WTC11 (cell line): ENCODE results near the gene FBN2. TPM values are rescaled to one million over a fixed set of nuclear protein-coding genes. Genes with fewer than 3 reads are reported as not detected.

Experiments used
- ATAC-seq: fragments of 200-7000 bp; cut with Tn5 transposase; 2 replicates; pipeline ENCODE4 v1.10.0; 2021; ENCODE audit warnings: mild to moderate bottlenecking, moderate library complexity
- CTCF ChIA-PET: fragments of 300-600 bp; sonication (Branson Sonifier 250); formaldehyde crosslinking; loops from one replicate; lab custom pipeline; 2021; ENCODE audit warnings: antibody characterized with exemption; lab: Charles Lee
- POLR2A ChIA-PET: fragments of 350-600 bp; sonication (Branson Sonifier 250); formaldehyde crosslinking; loops from one replicate; lab custom pipeline; 2021; ENCODE audit warnings: antibody characterized with exemption; lab: Charles Lee
- DNase-seq: peaks from one replicate; pipeline ENCODE4 v3.0.0; 2021; ENCODE audit warnings: low spot score
- H3K27ac Mint-ChIP-seq: 2 replicates; pipeline ENCODE4 v1.8.0; 2021; ENCODE audit warnings: mixed read lengths
- H3K27me3 Mint-ChIP-seq: 2 replicates; pipeline ENCODE4 v1.8.0; 2021; ENCODE audit warnings: low read depth, mild to moderate bottlenecking, moderate library complexity, mixed read lengths
- H3K36me3 Mint-ChIP-seq: 2 replicates; pipeline ENCODE4 v1.8.0; 2021; ENCODE audit warnings: mixed read lengths
- H3K4me1 Mint-ChIP-seq: 2 replicates; pipeline ENCODE4 v1.8.0; 2022; ENCODE audit warnings: mixed read lengths
- H3K4me3 Mint-ChIP-seq: 2 replicates; pipeline ENCODE4 v1.8.0; 2021; ENCODE audit warnings: mild to moderate bottlenecking, moderate library complexity, mixed read lengths
- H3K9me3 Mint-ChIP-seq: 2 replicates; pipeline ENCODE4 v1.8.0; 2021; ENCODE audit warnings: mixed read lengths
- CBFB ChIP-seq: sonication (generic); formaldehyde crosslinking; IDR thresholded peaks from 2 replicates; pipeline ENCODE4 v1.8.1; 2022; ENCODE audit warnings: mild to moderate bottlenecking, low read depth, missing genetic modification reagents
- CREB1 ChIP-seq: sonication (generic); formaldehyde crosslinking; IDR thresholded peaks from 2 replicates; pipeline ENCODE4 v1.8.0; 2023; ENCODE audit warnings: mild to moderate bottlenecking, missing genetic modification reagents
- CREM ChIP-seq: sonication (generic); formaldehyde crosslinking; IDR thresholded peaks from 2 replicates; pipeline ENCODE4 v1.8.1; 2022; ENCODE audit warnings: mild to moderate bottlenecking, missing genetic modification reagents, moderate library complexity
- E2F5 ChIP-seq: sonication (generic); formaldehyde crosslinking; IDR thresholded peaks from 2 replicates; pipeline ENCODE4 v1.8.1; 2022; ENCODE audit warnings: mild to moderate bottlenecking, moderate library complexity, missing genetic modification reagents
- ESRRA ChIP-seq: sonication (generic); formaldehyde crosslinking; IDR thresholded peaks from 2 replicates; pipeline ENCODE4 v1.8.1; 2022; ENCODE audit warnings: mild to moderate bottlenecking, missing genetic modification reagents, borderline replicate concordance
- IRF2 ChIP-seq: sonication (generic); formaldehyde crosslinking; IDR thresholded peaks from 2 replicates; pipeline ENCODE4 v1.8.0; 2022; ENCODE audit warnings: low read depth, missing genetic modification reagents, borderline replicate concordance
- PREB ChIP-seq: sonication (generic); formaldehyde crosslinking; IDR thresholded peaks from 2 replicates; pipeline ENCODE4 v1.8.1; 2022; ENCODE audit warnings: mild to moderate bottlenecking, missing genetic modification reagents, moderate library complexity, borderline replicate concordance
- RELA ChIP-seq: sonication (generic); formaldehyde crosslinking; IDR thresholded peaks from 2 replicates; pipeline ENCODE4 v1.8.1; 2022; ENCODE audit warnings: missing genetic modification reagents, mild to moderate bottlenecking, borderline replicate concordance
- SMAD4 ChIP-seq: sonication (generic); formaldehyde crosslinking; IDR thresholded peaks from 2 replicates; pipeline ENCODE4 v1.8.0; 2022; ENCODE audit warnings: mild to moderate bottlenecking, missing genetic modification reagents
- TEAD4 ChIP-seq: sonication (generic); formaldehyde crosslinking; IDR thresholded peaks from 2 replicates; pipeline ENCODE4 v1.8.0; 2022; ENCODE audit warnings: mild to moderate bottlenecking, missing genetic modification reagents
- ZNF219 ChIP-seq: sonication (generic); formaldehyde crosslinking; IDR thresholded peaks from 2 replicates; pipeline ENCODE4 v1.8.0; 2023; ENCODE audit warnings: missing genetic modification reagents, mild to moderate bottlenecking, borderline replicate concordance
- ZNF263 ChIP-seq: sonication (generic); formaldehyde crosslinking; IDR thresholded peaks from 2 replicates; pipeline ENCODE4 v1.8.1; 2022; ENCODE audit warnings: low read depth, mild to moderate bottlenecking, moderate library complexity, missing genetic modification reagents
- ZNF317 ChIP-seq: sonication (generic); formaldehyde crosslinking; IDR thresholded peaks from 2 replicates; pipeline ENCODE4 v1.8.1; 2023; ENCODE audit warnings: low read depth, mild to moderate bottlenecking, moderate library complexity, missing genetic modification reagents, borderline replicate concordance
- total RNA-seq: library from RNA; stranded (reverse); gene quantifications from 3 replicates; pipeline ENCODE4 v1.2.3, GENCODE V29; 2021
- TF ChIP-seq, protein P1 (sequence below): fragments of 250-450 bp; sonication (Bioruptor Pico); IDR thresholded peaks from 2 replicates; pipeline ENCODE4 v1.9.0; 2021; ENCODE audit warnings: mild to moderate bottlenecking
- TF ChIP-seq, protein P2 (sequence below): sonication (generic); formaldehyde crosslinking; IDR thresholded peaks from 2 replicates; pipeline ENCODE4 v1.8.1; 2023; ENCODE audit warnings: mild to moderate bottlenecking, missing genetic modification reagents, moderate library complexity
- TF ChIP-seq, protein P3 (sequence below): sonication (generic); formaldehyde crosslinking; IDR thresholded peaks from 2 replicates; pipeline ENCODE4 v1.8.1; 2022; ENCODE audit warnings: low read depth, mild to moderate bottlenecking, moderate library complexity, missing genetic modification reagents, borderline replicate concordance
- TF ChIP-seq, protein P4 (sequence below): sonication (generic); formaldehyde crosslinking; IDR thresholded peaks from 2 replicates; pipeline ENCODE4 v1.8.0; 2023; ENCODE audit warnings: mild to moderate bottlenecking, missing genetic modification reagents

FBN2 gene
- total RNA-seq, 1 experiment from 2014 or later: 56.7 TPM

GRCh38 chr5:128317481-128317880 is 220.6 kb downstream of the FBN2 start:
- POLR2A ChIA-PET: no interaction called here
- Mint-ChIP-seq H3K4me3 (no peak overlapping the region), H3K9me3 (peaks cover 6% of the 10 kb centered on the region; the same call in 1 of the 2 replicates), H3K4me1 (no peaks in the 10 kb centered on the region), H3K27ac (no peak overlapping the region), H3K36me3 (no peaks in the 10 kb centered on the region; the same call in 1 of the 2 replicates), H3K27me3 (no peaks in the 10 kb centered on the region)
- CTCF ChIA-PET: no interaction called here
- ATAC-seq: no peak
- no peak for DNase-seq
- TF ChIP-seq, protein P1, sequence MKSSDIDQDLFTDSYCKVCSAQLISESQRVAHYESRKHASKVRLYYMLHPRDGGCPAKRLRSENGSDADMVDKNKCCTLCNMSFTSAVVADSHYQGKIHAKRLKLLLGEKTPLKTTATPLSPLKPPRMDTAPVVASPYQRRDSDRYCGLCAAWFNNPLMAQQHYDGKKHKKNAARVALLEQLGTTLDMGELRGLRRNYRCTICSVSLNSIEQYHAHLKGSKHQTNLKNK (CRISPR knock-in tag): no peak
- no peak for TF ChIP-seq SMAD4 (CRISPR knock-in tag)
- no peak for TF ChIP-seq CREM (CRISPR knock-in tag)
- TF ChIP-seq, protein P2, sequence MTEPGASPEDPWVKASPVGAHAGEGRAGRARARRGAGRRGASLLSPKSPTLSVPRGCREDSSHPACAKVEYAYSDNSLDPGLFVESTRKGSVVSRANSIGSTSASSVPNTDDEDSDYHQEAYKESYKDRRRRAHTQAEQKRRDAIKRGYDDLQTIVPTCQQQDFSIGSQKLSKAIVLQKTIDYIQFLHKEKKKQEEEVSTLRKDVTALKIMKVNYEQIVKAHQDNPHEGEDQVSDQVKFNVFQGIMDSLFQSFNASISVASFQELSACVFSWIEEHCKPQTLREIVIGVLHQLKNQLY (CRISPR knock-in tag): no peak
- TF ChIP-seq PREB (CRISPR knock-in tag): no peak
- no peak for TF ChIP-seq CREB1
- no peak for TF ChIP-seq ZNF317 (CRISPR knock-in tag)

DNA sequence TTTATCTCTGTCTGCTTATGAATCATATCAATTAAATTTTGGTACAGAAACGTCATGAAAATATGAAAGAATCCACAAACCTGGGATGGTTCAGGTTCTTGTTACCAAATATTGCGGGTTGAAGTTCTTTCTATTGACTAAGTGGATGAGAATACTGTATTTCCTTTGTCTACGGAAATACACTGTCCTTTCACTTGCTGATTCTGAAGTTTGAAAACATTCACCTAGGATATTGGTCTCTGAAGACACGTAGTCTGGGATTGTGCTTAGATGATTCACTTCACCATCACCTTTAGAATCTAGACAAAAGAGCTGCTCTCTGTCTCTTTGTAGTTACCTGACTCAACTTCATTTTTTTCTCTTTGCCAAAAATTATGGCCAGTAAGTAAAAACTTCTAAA is 222.4 kb downstream of the FBN2 start:
- Mint-ChIP-seq H3K4me1 (no peaks in the 10 kb centered on the region), H3K36me3 (peaks cover 4% of the 10 kb centered on the region; the same call in 1 of the 2 replicates), H3K9me3 (no peaks in the 10 kb centered on the region), H3K27me3 (no peaks in the 10 kb centered on the region), H3K27ac (no peak overlapping the region), H3K4me3 (no peak overlapping the region)
- DNase-seq (no peak), ATAC-seq (no peak)
- CTCF ChIA-PET: no interaction called here
- POLR2A ChIA-PET: no interaction called here
- TF ChIP-seq E2F5 (CRISPR knock-in tag): no peak
- no peak for TF ChIP-seq RELA (CRISPR knock-in tag)
- no peak for TF ChIP-seq CBFB
- no peak for TF ChIP-seq IRF2
- no peak for TF ChIP-seq ZNF219 (CRISPR knock-in tag)
- TF ChIP-seq, protein P3, sequence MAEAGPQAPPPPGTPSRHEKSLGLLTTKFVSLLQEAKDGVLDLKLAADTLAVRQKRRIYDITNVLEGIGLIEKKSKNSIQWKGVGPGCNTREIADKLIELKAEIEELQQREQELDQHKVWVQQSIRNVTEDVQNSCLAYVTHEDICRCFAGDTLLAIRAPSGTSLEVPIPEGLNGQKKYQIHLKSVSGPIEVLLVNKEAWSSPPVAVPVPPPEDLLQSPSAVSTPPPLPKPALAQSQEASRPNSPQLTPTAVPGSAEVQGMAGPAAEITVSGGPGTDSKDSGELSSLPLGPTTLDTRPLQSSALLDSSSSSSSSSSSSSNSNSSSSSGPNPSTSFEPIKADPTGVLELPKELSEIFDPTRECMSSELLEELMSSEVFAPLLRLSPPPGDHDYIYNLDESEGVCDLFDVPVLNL (CRISPR knock-in tag): no peak
- TF ChIP-seq, protein P4, sequence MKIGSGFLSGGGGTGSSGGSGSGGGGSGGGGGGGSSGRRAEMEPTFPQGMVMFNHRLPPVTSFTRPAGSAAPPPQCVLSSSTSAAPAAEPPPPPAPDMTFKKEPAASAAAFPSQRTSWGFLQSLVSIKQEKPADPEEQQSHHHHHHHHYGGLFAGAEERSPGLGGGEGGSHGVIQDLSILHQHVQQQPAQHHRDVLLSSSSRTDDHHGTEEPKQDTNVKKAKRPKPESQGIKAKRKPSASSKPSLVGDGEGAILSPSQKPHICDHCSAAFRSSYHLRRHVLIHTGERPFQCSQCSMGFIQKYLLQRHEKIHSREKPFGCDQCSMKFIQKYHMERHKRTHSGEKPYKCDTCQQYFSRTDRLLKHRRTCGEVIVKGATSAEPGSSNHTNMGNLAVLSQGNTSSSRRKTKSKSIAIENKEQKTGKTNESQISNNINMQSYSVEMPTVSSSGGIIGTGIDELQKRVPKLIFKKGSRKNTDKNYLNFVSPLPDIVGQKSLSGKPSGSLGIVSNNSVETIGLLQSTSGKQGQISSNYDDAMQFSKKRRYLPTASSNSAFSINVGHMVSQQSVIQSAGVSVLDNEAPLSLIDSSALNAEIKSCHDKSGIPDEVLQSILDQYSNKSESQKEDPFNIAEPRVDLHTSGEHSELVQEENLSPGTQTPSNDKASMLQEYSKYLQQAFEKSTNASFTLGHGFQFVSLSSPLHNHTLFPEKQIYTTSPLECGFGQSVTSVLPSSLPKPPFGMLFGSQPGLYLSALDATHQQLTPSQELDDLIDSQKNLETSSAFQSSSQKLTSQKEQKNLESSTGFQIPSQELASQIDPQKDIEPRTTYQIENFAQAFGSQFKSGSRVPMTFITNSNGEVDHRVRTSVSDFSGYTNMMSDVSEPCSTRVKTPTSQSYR (CRISPR knock-in tag): no peak
- no peak for TF ChIP-seq ZNF263
- TF ChIP-seq TEAD4 (CRISPR knock-in tag): no peak
- no peak for TF ChIP-seq ESRRA (CRISPR knock-in tag)
